OCI-LY1 (cell line): Measurements from ENCODE around the gene SMIM14.
"Not testable (repeated sequence)": the region's sequence is repeated elsewhere in the genome, so short reads cannot be mapped to it uniquely, and the experiment has no call there.

Source experiments
- H2AFZ ChIP-seq: fragments of 200-600 bp; sonication (generic), shearing (Covaris generic); 2 replicates; pipeline ENCODE4 v1.6.0; 2014; ENCODE audit warnings: antibody characterized with exemption, mild to moderate bottlenecking, low read length
- H3F3A ChIP-seq: fragments of 200-600 bp; sonication (generic), shearing (Covaris generic); 2 replicates; pipeline ENCODE4 v1.6.0; 2014; ENCODE audit warnings: mild to moderate bottlenecking, antibody characterized with exemption, low read length, moderate library complexity; ENCODE audit not compliant: insufficient read depth
- H3K27ac ChIP-seq: fragments of 200-600 bp; sonication (generic); 2 replicates; pipeline ENCODE4 v1.5.1; 2014; ENCODE audit warnings: low read length, mixed run types, mild to moderate bottlenecking, low read depth; ENCODE audit not compliant: poor library complexity, severe bottlenecking
- H3K27me3 ChIP-seq: fragments of 200-600 bp; sonication (generic); 2 replicates; pipeline ENCODE4 v1.6.0; 2014; ENCODE audit warnings: antibody characterized with exemption, mild to moderate bottlenecking, low read length, moderate library complexity; ENCODE audit not compliant: insufficient read depth
- H3K36me3 ChIP-seq: fragments of 200-600 bp; sonication (generic); 2 replicates; pipeline ENCODE4 v1.6.1; 2014; ENCODE audit warnings: mild to moderate bottlenecking, antibody characterized with exemption, low read length, moderate library complexity, mixed read lengths; ENCODE audit not compliant: insufficient read depth
- H3K4me1 ChIP-seq: fragments of 200-600 bp; sonication (generic); 2 replicates; pipeline ENCODE4 v1.5.1; 2014; ENCODE audit warnings: mild to moderate bottlenecking, low read length, moderate library complexity; ENCODE audit not compliant: insufficient read depth, severe bottlenecking
- H3K4me2 ChIP-seq: fragments of 200-600 bp; sonication (generic), shearing (Covaris generic); 2 replicates; pipeline ENCODE4 v1.6.1; 2014; ENCODE audit warnings: low read length
- H3K4me3 ChIP-seq: fragments of 200-600 bp; sonication (generic); 2 replicates; pipeline ENCODE4 v1.5.1; 2014; ENCODE audit warnings: low read length, low read depth, mild to moderate bottlenecking, mixed read lengths; ENCODE audit not compliant: poor library complexity, severe bottlenecking
- H3K79me2 ChIP-seq: fragments of 200-600 bp; shearing (Covaris generic); 2 replicates; pipeline ENCODE4 v1.6.1; 2016; ENCODE audit warnings: mixed run types, low read length, mixed read lengths; ENCODE audit not compliant: insufficient read depth
- H3K9ac ChIP-seq: fragments of 200-600 bp; sonication (generic), shearing (Covaris generic); 2 replicates; pipeline ENCODE4 v1.6.1; 2014; ENCODE audit warnings: mild to moderate bottlenecking, low read length, mixed read lengths
- H3K9me2 ChIP-seq: fragments of 200-600 bp; sonication (generic), shearing (Covaris generic); 2 replicates; pipeline ENCODE4 v1.6.1; 2014; ENCODE audit warnings: low read depth, mild to moderate bottlenecking, low read length, mixed read lengths
- H3K9me3 ChIP-seq: fragments of 200-600 bp; shearing (Covaris generic); 2 replicates; pipeline ENCODE4 v1.6.1; 2014; ENCODE audit warnings: low read length, mixed read lengths
- H4K20me1 ChIP-seq: fragments of 200-600 bp; sonication (generic), shearing (Covaris generic); 2 replicates; pipeline ENCODE4 v1.6.0; 2016; ENCODE audit warnings: mild to moderate bottlenecking, low read length; ENCODE audit not compliant: insufficient read depth
- EZH2 ChIP-seq: fragments of 200-600 bp; sonication (generic), shearing (Covaris generic); IDR thresholded peaks from 2 replicates; pipeline ENCODE4 v1.8.0; 2017; ENCODE audit warnings: borderline replicate concordance, mixed run types, mild to moderate bottlenecking, antibody characterized with exemption, low read length, moderate library complexity, mixed read lengths
- TF ChIP-seq, protein P1 (sequence below): fragments of 200-600 bp; sonication (generic), shearing (Covaris generic); IDR thresholded peaks from 2 replicates; pipeline ENCODE4 v1.5.1; 2017; ENCODE audit warnings: mild to moderate bottlenecking, antibody characterized with exemption, low read length, moderate library complexity, mixed read lengths

Gene SMIM14

DNA sequence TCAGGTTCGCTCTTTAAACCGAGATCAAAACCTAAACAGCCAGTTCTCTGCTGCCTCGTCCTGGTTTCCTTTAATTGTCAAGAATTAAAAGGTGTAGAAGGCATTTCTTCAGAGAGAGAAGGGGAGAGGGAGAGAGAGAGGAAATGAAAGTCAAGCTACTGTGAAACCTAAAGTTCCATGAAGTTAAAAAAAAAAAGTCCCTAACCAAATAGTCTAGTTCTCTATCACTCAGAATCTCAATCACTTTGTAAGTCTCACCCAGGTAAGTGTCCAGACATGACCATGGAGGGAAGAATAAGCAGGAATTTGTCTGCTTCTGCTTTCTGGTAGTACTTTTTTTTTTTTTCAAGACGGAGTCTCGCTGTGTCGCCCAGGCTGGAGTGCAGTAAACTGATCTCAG, 18.8 kb upstream of the SMIM14 start:
- Histone ChIP-seq H4K20me1 (no peaks in the 10 kb centered on the region), H3K79me2 (no peaks in the 10 kb centered on the region), H2AFZ (no peak overlapping the region), H3K27me3 (no peaks in the 10 kb centered on the region), H3K27ac (no peak overlapping the region), H3K36me3 (no peaks in the 10 kb centered on the region), H3K4me1 (no peaks in the 10 kb centered on the region), H3K4me3 (no peak overlapping the region), H3F3A (no peaks in the 10 kb centered on the region), H3K4me2 (peak overlapping the region; percentile 44; the same call in 1 of the 2 replicates), H3K9me3 (no peaks in the 10 kb centered on the region), H3K9ac (no peak overlapping the region), H3K9me2 (no peaks in the 10 kb centered on the region)
- TF ChIP-seq, protein P1, sequence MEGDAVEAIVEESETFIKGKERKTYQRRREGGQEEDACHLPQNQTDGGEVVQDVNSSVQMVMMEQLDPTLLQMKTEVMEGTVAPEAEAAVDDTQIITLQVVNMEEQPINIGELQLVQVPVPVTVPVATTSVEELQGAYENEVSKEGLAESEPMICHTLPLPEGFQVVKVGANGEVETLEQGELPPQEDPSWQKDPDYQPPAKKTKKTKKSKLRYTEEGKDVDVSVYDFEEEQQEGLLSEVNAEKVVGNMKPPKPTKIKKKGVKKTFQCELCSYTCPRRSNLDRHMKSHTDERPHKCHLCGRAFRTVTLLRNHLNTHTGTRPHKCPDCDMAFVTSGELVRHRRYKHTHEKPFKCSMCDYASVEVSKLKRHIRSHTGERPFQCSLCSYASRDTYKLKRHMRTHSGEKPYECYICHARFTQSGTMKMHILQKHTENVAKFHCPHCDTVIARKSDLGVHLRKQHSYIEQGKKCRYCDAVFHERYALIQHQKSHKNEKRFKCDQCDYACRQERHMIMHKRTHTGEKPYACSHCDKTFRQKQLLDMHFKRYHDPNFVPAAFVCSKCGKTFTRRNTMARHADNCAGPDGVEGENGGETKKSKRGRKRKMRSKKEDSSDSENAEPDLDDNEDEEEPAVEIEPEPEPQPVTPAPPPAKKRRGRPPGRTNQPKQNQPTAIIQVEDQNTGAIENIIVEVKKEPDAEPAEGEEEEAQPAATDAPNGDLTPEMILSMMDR, result no peak
- TF ChIP-seq EZH2, result no peak

DNA sequence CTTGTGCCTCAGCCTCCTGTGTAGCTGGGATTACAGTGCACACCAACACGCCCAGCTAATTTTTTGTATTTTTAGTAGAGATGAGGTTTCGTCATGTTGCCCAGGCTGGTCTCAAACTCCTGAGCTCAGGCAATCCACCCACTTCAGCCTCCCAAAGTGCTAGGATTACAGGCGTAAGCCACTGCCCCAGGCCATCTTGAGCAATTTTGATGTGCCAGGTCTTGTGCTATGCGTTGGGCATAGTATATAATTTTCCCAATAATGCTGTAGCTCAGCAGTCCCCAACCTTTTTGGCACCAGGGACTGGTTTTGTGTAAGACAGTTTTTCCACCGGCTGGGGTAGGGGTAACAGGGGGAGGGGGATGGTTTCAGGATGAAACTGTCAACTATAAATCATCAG, 18.0 kb upstream of the SMIM14 start:
- not testable (repeated sequence) for H2AFZ ChIP-seq, H3K9me2 ChIP-seq, H3F3A ChIP-seq, H3K27ac ChIP-seq, H4K20me1 ChIP-seq, H3K9ac ChIP-seq, H3K27me3 ChIP-seq, H3K4me3 ChIP-seq, H3K9me3 ChIP-seq, H3K4me1 ChIP-seq, H3K36me3 ChIP-seq, H3K79me2 ChIP-seq, H3K4me2 ChIP-seq

DNA sequence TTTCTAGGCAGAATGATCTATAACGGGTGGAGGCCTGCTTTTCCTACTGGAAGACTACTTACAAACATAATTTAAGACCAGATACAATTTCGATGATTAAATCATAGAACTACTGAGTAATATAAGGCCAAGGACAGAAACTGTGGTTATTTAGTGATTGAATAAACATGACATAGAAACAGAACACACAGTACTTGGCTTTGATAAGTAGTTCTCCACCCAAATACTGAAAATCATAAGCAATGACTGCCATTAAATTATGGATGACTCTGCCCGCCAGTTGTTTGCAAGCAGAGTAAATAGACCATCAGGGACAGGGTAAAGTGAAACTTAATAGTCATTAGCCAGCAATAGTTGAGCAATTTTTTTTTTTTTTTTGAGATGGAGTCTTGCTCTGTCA, 17.2 kb upstream of the SMIM14 start:
- Histone ChIP-seq H3K27me3 (no peaks in the 10 kb centered on the region), H3F3A (no peaks in the 10 kb centered on the region), H3K4me2 (no peak overlapping the region), H3K27ac (no peak overlapping the region), H2AFZ (no peak overlapping the region), H4K20me1 (no peaks in the 10 kb centered on the region), H3K4me3 (no peak overlapping the region), H3K9ac (no peak overlapping the region), H3K9me3 (no peaks in the 10 kb centered on the region), H3K36me3 (no peaks in the 10 kb centered on the region), H3K79me2 (no peaks in the 10 kb centered on the region), H3K4me1 (no peaks in the 10 kb centered on the region), H3K9me2 (no peaks in the 10 kb centered on the region)
- TF ChIP-seq EZH2, result no peak
- TF ChIP-seq, protein P1, result no peak

DNA sequence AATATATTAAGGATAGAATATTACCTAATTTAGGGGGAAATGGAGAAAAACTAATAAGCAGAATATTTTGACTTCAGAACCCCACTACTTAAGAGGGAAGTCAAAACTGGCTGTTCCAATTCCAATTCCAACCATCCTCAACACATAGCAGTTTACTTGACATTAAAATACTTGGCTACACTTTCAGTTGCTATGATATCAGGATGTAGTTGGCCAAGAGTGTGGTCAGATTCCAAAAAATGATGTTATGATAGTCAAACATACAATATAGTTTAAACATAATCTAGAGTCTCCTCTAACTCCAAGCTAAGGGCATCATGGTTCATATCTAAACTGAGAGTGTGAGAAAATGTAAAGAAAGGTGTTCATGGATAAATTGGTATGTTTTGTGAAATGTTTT, 16.5 kb upstream of the SMIM14 start:
- Histone ChIP-seq H3K9me2 (no peaks in the 10 kb centered on the region), H3K4me3 (no peak overlapping the region), H2AFZ (no peak overlapping the region), H3K27me3 (no peaks in the 10 kb centered on the region), H3F3A (no peaks in the 10 kb centered on the region), H3K79me2 (no peaks in the 10 kb centered on the region), H4K20me1 (no peaks in the 10 kb centered on the region), H3K9me3 (no peaks in the 10 kb centered on the region), H3K4me1 (no peaks in the 10 kb centered on the region), H3K9ac (no peak overlapping the region), H3K27ac (no peak overlapping the region), H3K36me3 (no peaks in the 10 kb centered on the region), H3K4me2 (no peak overlapping the region)
- TF ChIP-seq, protein P1, result no peak
- TF ChIP-seq EZH2, result no peak

DNA sequence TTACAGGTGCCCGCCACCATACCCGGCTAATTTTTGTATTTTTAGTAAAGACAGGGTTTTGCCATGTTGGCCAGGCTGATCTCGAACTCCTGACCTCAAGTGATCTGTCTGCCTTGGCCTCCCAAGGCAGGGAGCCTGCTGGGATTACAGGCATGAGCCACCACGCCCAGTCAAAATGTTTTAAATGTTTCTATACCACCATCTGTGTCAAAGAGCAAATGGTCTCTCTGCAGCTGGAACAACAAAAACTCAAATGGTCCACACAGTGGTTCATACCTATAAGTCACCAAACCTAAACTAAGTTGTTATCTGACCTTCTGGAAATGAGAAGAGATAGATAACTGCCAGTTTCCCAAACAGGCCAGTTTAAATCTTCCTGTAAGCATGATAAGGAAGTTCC, 12.9 kb upstream of the SMIM14 start:
- H3K79me2 ChIP-seq, H2AFZ ChIP-seq, H3K9me3 ChIP-seq, H3K4me1 ChIP-seq, H3K9ac ChIP-seq, H3K27me3 ChIP-seq, H3K36me3 ChIP-seq, H3K27ac ChIP-seq, H4K20me1 ChIP-seq, H3K4me3 ChIP-seq, H3K9me2 ChIP-seq, H3F3A ChIP-seq, H3K4me2 ChIP-seq: not testable (repeated sequence)
